Stimulated activated naive B cell treated with anti-CD40 and anti-IgM and Interleukin-4, amounts not matched to agents 10 μg/mL and 1 μg/mL and 100 μg/mL, for 72 hours (primary cell): ENCODE measurements around the gene PELI2.

Source experiments
- ATAC-seq, 2 donors: fragments of 150-1000 bp; cut with Tn5 transposase; replicated peaks; 2 replicates each; pipeline ENCODE4 v1.10.0; 2021; ENCODE audit warnings: moderate library complexity in 1 of 2
- DNase-seq: peaks from one replicate; pipeline ENCODE4 v3.0.0; 2021
- H3K27ac Mint-ChIP-seq: one replicate; pipeline ENCODE4 v1.8.0; 2022; ENCODE audit warnings: mild to moderate bottlenecking, mixed read lengths
- H3K27me3 Mint-ChIP-seq, 2 donors: one replicate each; pipeline ENCODE4 v1.8.0; 2022; ENCODE audit warnings: mixed read lengths in 2 of 2
- H3K36me3 Mint-ChIP-seq, 2 donors: one replicate each; pipeline ENCODE4 v1.8.0; 2022; ENCODE audit warnings: mixed read lengths in 2 of 2, mild to moderate bottlenecking in 1 of 2
- H3K4me1 Mint-ChIP-seq, 2 donors: one replicate each; pipeline ENCODE4 v1.8.0; 2022; ENCODE audit warnings: mixed read lengths in 2 of 2, mild to moderate bottlenecking in 1 of 2
- H3K4me3 Mint-ChIP-seq, 2 donors: one replicate each; pipeline ENCODE4 v1.8.0; 2022; ENCODE audit warnings: mild to moderate bottlenecking in 2 of 2, mixed read lengths in 2 of 2, moderate library complexity in 1 of 2
- H3K9me3 Mint-ChIP-seq, 2 donors: one replicate each; pipeline ENCODE4 v1.8.0; 2022; ENCODE audit warnings: mixed read lengths in 2 of 2, mild to moderate bottlenecking in 1 of 2

PELI2 gene

GRCh38 chr14:56107615-56108014 is 10.6 kb upstream of the PELI2 start:
- peaks cover 2 to 7% of the 10 kb centered on the region in 2 donors for H3K36me3 Mint-ChIP-seq
- peaks cover 1 to 3% of the 10 kb centered on the region in 2 donors for H3K9me3 Mint-ChIP-seq

GRCh38 chr14:56108057-56108456 is 10.2 kb upstream of the PELI2 start:
- DNase-seq, result no peak
- no peak for ATAC-seq
- Mint-ChIP-seq H3K27ac (no peak overlapping the region), H3K4me1 (peaks cover 15% of the 10 kb centered on the region in 2 donors), H3K27me3 (no peaks in the 10 kb centered on the region), H3K4me3 (no peak overlapping the region), H3K36me3 (peaks cover 2 to 7% of the 10 kb centered on the region in 2 donors), H3K9me3 (peaks cover 1 to 3% of the 10 kb centered on the region in 2 donors)

More at GRCh38 chr14:56107615-56108014, 10.6 kb upstream of the PELI2 start:
- ATAC-seq, result no peak
- DNase-seq, result no peak
- Mint-ChIP-seq H3K27ac (no peak overlapping the region), H3K4me1 (peaks cover 10 to 11% of the 10 kb centered on the region in 2 donors), H3K4me3 (no peak overlapping the region), H3K27me3 (no peaks in the 10 kb centered on the region)

- H3K4me1 Mint-ChIP-seq, result peaks cover 21 to 28% of the 10 kb centered on the region in 2 donors
- H3K9me3 Mint-ChIP-seq, result peaks cover 1 to 3% of the 10 kb centered on the region in 2 donors
- ATAC-seq (peak; percentile 31 to 35), DNase-seq (no peak)
- peaks cover 2 to 7% of the 10 kb centered on the region in 2 donors for H3K36me3 Mint-ChIP-seq
- H3K4me3 Mint-ChIP-seq, result no peak overlapping the region
- no peak overlapping the region for H3K27ac Mint-ChIP-seq
- H3K27me3 Mint-ChIP-seq, result no peaks in the 10 kb centered on the region
These were observed 5.4 kb upstream of the PELI2 start for GRCh38 chr14:56112781-56113180.

GRCh38 chr14:56115334-56115870 is 2.8 kb upstream of the PELI2 start:
- H3K27ac Mint-ChIP-seq, result no peak overlapping the region
- DNase-seq, result no peak
- no peaks in the 10 kb centered on the region for H3K27me3 Mint-ChIP-seq
- peaks cover 1 to 3% of the 10 kb centered on the region in 2 donors for H3K9me3 Mint-ChIP-seq
- H3K4me3 Mint-ChIP-seq, result no peak overlapping the region
- no peak for ATAC-seq
- H3K36me3 Mint-ChIP-seq, result peaks cover 2 to 7% of the 10 kb centered on the region in 2 donors
- peaks cover 32 to 38% of the 10 kb centered on the region in 2 donors for H3K4me1 Mint-ChIP-seq

- no peak overlapping the region for H3K27ac Mint-ChIP-seq
These were observed 2.0 kb upstream of the PELI2 start for GRCh38 chr14:56115976-56116893.

GRCh38 chr14:56118611-56119181 is 485 bp downstream of the PELI2 start:
- Mint-ChIP-seq H3K27ac (no peak overlapping the region), H3K4me1 (peaks cover 27 to 35% of the 10 kb centered on the region in 2 donors), H3K4me3 (peak overlapping the region; percentile 80 to 99), H3K9me3 (no peaks in the 10 kb centered on the region), H3K36me3 (no peaks in the 10 kb centered on the region), H3K27me3 (no peaks in the 10 kb centered on the region)
- ATAC-seq (peak; percentile 44 to 45), DNase-seq (peak; percentile 26)

More at GRCh38 chr14:56115976-56116893, 2.0 kb upstream of the PELI2 start:
- no peak overlapping the region for H3K4me3 Mint-ChIP-seq
- H3K36me3 Mint-ChIP-seq, result peaks cover 2 to 4% of the 10 kb centered on the region in 2 donors
- H3K9me3 Mint-ChIP-seq, result peaks cover 1 to 3% of the 10 kb centered on the region in 2 donors
- no peaks in the 10 kb centered on the region for H3K27me3 Mint-ChIP-seq
- DNase-seq (no peak), ATAC-seq (no peak)
- peaks cover 35 to 47% of the 10 kb centered on the region in 2 donors for H3K4me1 Mint-ChIP-seq

- Mint-ChIP-seq H3K4me3 (peak overlapping the region; percentile 80 to 84), H3K4me1 (peaks cover 27 to 35% of the 10 kb centered on the region in 2 donors), H3K27me3 (no peaks in the 10 kb centered on the region), H3K36me3 (no peaks in the 10 kb centered on the region), H3K27ac (peak overlapping the region; percentile 57), H3K9me3 (no peaks in the 10 kb centered on the region)
- peak; percentile 31 to 36 for ATAC-seq
- peak; percentile 29 for DNase-seq
These were observed 1.2 kb downstream of the PELI2 start for GRCh38 chr14:56119201-56119981.

- Mint-ChIP-seq H3K9me3 (no peaks in the 10 kb centered on the region), H3K4me3 (peak overlapping the region; percentile 80 to 84), H3K36me3 (no peaks in the 10 kb centered on the region), H3K27ac (no peak overlapping the region), H3K27me3 (no peaks in the 10 kb centered on the region), H3K4me1 (peaks cover 34 to 43% of the 10 kb centered on the region in 2 donors)
- no peak for ATAC-seq
- DNase-seq, result no peak
These were observed 2.0 kb downstream of the PELI2 start for GRCh38 chr14:56120091-56120691.

GRCh38 chr14:56121816-56122215 is 3.6 kb downstream of the PELI2 start:
- no peak overlapping the region for H3K27ac Mint-ChIP-seq
- no peaks in the 10 kb centered on the region for H3K27me3 Mint-ChIP-seq
- H3K4me1 Mint-ChIP-seq, result peaks cover 27 to 40% of the 10 kb centered on the region in 2 donors
- no peaks in the 10 kb centered on the region for H3K9me3 Mint-ChIP-seq
- no peaks in the 10 kb centered on the region for H3K36me3 Mint-ChIP-seq
- DNase-seq (no peak), ATAC-seq (no peak)
- H3K4me3 Mint-ChIP-seq, result no peak overlapping the region

- Mint-ChIP-seq H3K4me3 (no peak overlapping the region), H3K27ac (no peak overlapping the region), H3K4me1 (peaks cover 30 to 45% of the 10 kb centered on the region in 2 donors), H3K27me3 (no peaks in the 10 kb centered on the region), H3K36me3 (no peaks in the 10 kb centered on the region), H3K9me3 (no peaks in the 10 kb centered on the region)
- ATAC-seq, result no peak
- DNase-seq, result no peak
These were observed 4.1 kb downstream of the PELI2 start for GRCh38 chr14:56122301-56122700.

- Mint-ChIP-seq H3K4me1 (peaks cover 36 to 61% of the 10 kb centered on the region in 2 donors), H3K4me3 (no peak overlapping the region), H3K9me3 (no peaks in the 10 kb centered on the region), H3K27me3 (no peaks in the 10 kb centered on the region), H3K36me3 (peaks cover 0 to 4% of the 10 kb centered on the region in 2 donors), H3K27ac (no peak overlapping the region)
- ATAC-seq (no peak), DNase-seq (no peak)
These were observed 6.1 kb downstream of the PELI2 start for GRCh38 chr14:56124327-56124726.

GRCh38 chr14:56125772-56126636 is 7.8 kb downstream of the PELI2 start:
- Mint-ChIP-seq H3K27ac (no peak overlapping the region), H3K4me3 (no peak overlapping the region), H3K9me3 (no peaks in the 10 kb centered on the region), H3K27me3 (no peaks in the 10 kb centered on the region), H3K36me3 (peaks cover 0 to 4% of the 10 kb centered on the region in 2 donors), H3K4me1 (peaks cover 30 to 57% of the 10 kb centered on the region in 2 donors)
- ATAC-seq (no peak), DNase-seq (no peak)

- DNase-seq, result no peak
- Mint-ChIP-seq H3K27ac (no peak overlapping the region), H3K27me3 (no peaks in the 10 kb centered on the region), H3K4me1 (peaks cover 33 to 58% of the 10 kb centered on the region in 2 donors), H3K4me3 (no peak overlapping the region), H3K36me3 (peaks cover 0 to 4% of the 10 kb centered on the region in 2 donors), H3K9me3 (no peaks in the 10 kb centered on the region)
- ATAC-seq, result no peak
These were observed 8.4 kb downstream of the PELI2 start for GRCh38 chr14:56126637-56126913.
